Measurements from ENCODE around the gene MYDGF. TPM values are rescaled to one million over a fixed set of nuclear protein-coding genes. Genes with fewer than 3 reads are reported as not detected.

Gene MYDGF
- total and polyA plus RNA-seq, 2 experiments from 2014 or later = 207 to 591 TPM

GRCh38 chr19:4635754-4636116 is 34.4 kb downstream of the MYDGF start:
- peak overlapping the region; percentile 64 for H3K9ac ChIP-seq
- no peak for TF ChIP-seq EZH2 (IDR thresholded peaks at IDR 0.05; ENCODE audit: insufficient read depth, poor library complexity, severe bottlenecking)
- no peak for TF ChIP-seq EZH2phosphoT487 (IDR thresholded peaks at IDR 0.05; ENCODE audit: insufficient read depth, low read depth)
- 23 to 28% methylated on average over 9 to 11 of the region's 13 CpGs for WGBS, 2 experiments (ENCODE audit: low coverage in 1 of 2, low lambda C conversion rate in 2 of 2, missing lambda C conversion rate in 2 of 2)

GRCh38 chr19:4633140-4633967 is 36.8 kb downstream of the MYDGF start:
- no peak overlapping the region for H3K27ac ChIP-seq
- no peaks in the 10 kb centered on the region for H3K9me3 ChIP-seq (ENCODE audit: low read depth)
- no peak for TF ChIP-seq EZH2 (IDR thresholded peaks at IDR 0.05; ENCODE audit: insufficient read depth, poor library complexity, severe bottlenecking)
- TF ChIP-seq EZH2phosphoT487 (IDR thresholded peaks at IDR 0.05; ENCODE audit: insufficient read depth, low read depth) = no peak
- no peaks in the 10 kb centered on the region for H3K79me2 ChIP-seq (ENCODE audit: insufficient read depth)
- in situ Hi-C loops (cut with MboI) = no loop called here
- peaks cover 16% of the 10 kb centered on the region for H3F3A ChIP-seq (ENCODE audit: insufficient read depth)
- H3K27me3 ChIP-seq (replicated peaks; ENCODE audit: insufficient read depth) = no peaks in the 10 kb centered on the region
- DNase-seq = peak; percentile 68
- WGBS, 2 experiments (ENCODE audit: low coverage in 1 of 2, low lambda C conversion rate in 2 of 2, missing lambda C conversion rate in 2 of 2) = 51 to 54% methylated on average over 10 to 14 of the region's 14 CpGs
- no peak overlapping the region for H3K9ac ChIP-seq
- H3K4me3 ChIP-seq = no peak overlapping the region
- no peaks in the 10 kb centered on the region for H4K20me1 ChIP-seq (ENCODE audit: insufficient read depth)
- H2AFZ ChIP-seq = no peak overlapping the region
- no peak overlapping the region for H3K4me2 ChIP-seq (ENCODE audit: unreplicated experiment)
- H3K36me3 ChIP-seq (ENCODE audit: low read depth) = no peaks in the 10 kb centered on the region
- no peaks in the 10 kb centered on the region for H3K9me2 ChIP-seq (ENCODE audit: insufficient read depth)
- H3K4me1 ChIP-seq (ENCODE audit: insufficient read depth) = peaks cover 11% of the 10 kb centered on the region

More at GRCh38 chr19:4635754-4636116, 34.4 kb downstream of the MYDGF start:
- no peak for DNase-seq
- in situ Hi-C loops (cut with MboI) = no loop called here
- H3K4me3 ChIP-seq = peak overlapping the region; percentile 73
- H3F3A ChIP-seq (ENCODE audit: insufficient read depth) = peaks cover 16% of the 10 kb centered on the region
- no peaks in the 10 kb centered on the region for H3K9me3 ChIP-seq (ENCODE audit: low read depth)
- peak overlapping the region; percentile 86 for H2AFZ ChIP-seq
- H3K4me1 ChIP-seq (ENCODE audit: insufficient read depth) = peaks cover 11% of the 10 kb centered on the region
- H3K9me2 ChIP-seq (ENCODE audit: insufficient read depth) = no peaks in the 10 kb centered on the region
- H3K36me3 ChIP-seq (ENCODE audit: low read depth) = no peaks in the 10 kb centered on the region
- peak overlapping the region; percentile 89 for H3K4me2 ChIP-seq (ENCODE audit: unreplicated experiment)
- H4K20me1 ChIP-seq (ENCODE audit: insufficient read depth) = no peaks in the 10 kb centered on the region
- no peaks in the 10 kb centered on the region for H3K27me3 ChIP-seq (replicated peaks; ENCODE audit: insufficient read depth)
- no peak overlapping the region for H3K27ac ChIP-seq
- H3K79me2 ChIP-seq (ENCODE audit: insufficient read depth) = no peaks in the 10 kb centered on the region

GRCh38 chr19:4624733-4625362 is 45.3 kb downstream of the MYDGF start:
- no peaks in the 10 kb centered on the region for H3K79me2 ChIP-seq (ENCODE audit: insufficient read depth)
- no peak overlapping the region for H3K4me3 ChIP-seq
- no peaks in the 10 kb centered on the region for H3K36me3 ChIP-seq (ENCODE audit: low read depth)
- no peaks in the 10 kb centered on the region for H3F3A ChIP-seq (ENCODE audit: insufficient read depth)
- H3K4me2 ChIP-seq (ENCODE audit: unreplicated experiment) = no peak overlapping the region
- H2AFZ ChIP-seq = no peak overlapping the region
- in situ Hi-C loops (cut with MboI) = no loop called here
- no peak overlapping the region for H3K9ac ChIP-seq
- TF ChIP-seq EZH2phosphoT487 (IDR thresholded peaks at IDR 0.05; ENCODE audit: insufficient read depth, low read depth) (no peak), EZH2 (IDR thresholded peaks at IDR 0.05; ENCODE audit: insufficient read depth, poor library complexity, severe bottlenecking) (no peak)
- H4K20me1 ChIP-seq (ENCODE audit: insufficient read depth) = no peaks in the 10 kb centered on the region
- peaks cover 28% of the 10 kb centered on the region for H3K27me3 ChIP-seq (replicated peaks; ENCODE audit: insufficient read depth)
- H3K27ac ChIP-seq = no peak overlapping the region
- no peaks in the 10 kb centered on the region for H3K9me2 ChIP-seq (ENCODE audit: insufficient read depth)
- 64 to 65% methylated on average over 6 of the region's 6 CpGs for WGBS, 2 experiments (ENCODE audit: low coverage in 1 of 2, low lambda C conversion rate in 2 of 2, missing lambda C conversion rate in 2 of 2)
- no peaks in the 10 kb centered on the region for H3K4me1 ChIP-seq (ENCODE audit: insufficient read depth)
- no peak for DNase-seq
- H3K9me3 ChIP-seq (ENCODE audit: low read depth) = no peaks in the 10 kb centered on the region

GRCh38 chr19:4624301-4624700 is 45.8 kb downstream of the MYDGF start:
- no peak overlapping the region for H3K4me2 ChIP-seq (ENCODE audit: unreplicated experiment)
- no peak overlapping the region for H3K9ac ChIP-seq
- no peaks in the 10 kb centered on the region for H4K20me1 ChIP-seq (ENCODE audit: insufficient read depth)
- H3K9me3 ChIP-seq (ENCODE audit: low read depth) = no peaks in the 10 kb centered on the region
- DNase-seq = no peak
- H3K4me3 ChIP-seq = no peak overlapping the region
- H3K27me3 ChIP-seq (replicated peaks; ENCODE audit: insufficient read depth) = peaks cover 28% of the 10 kb centered on the region
- no peaks in the 10 kb centered on the region for H3K79me2 ChIP-seq (ENCODE audit: insufficient read depth)
- TF ChIP-seq EZH2 (IDR thresholded peaks at IDR 0.05; ENCODE audit: insufficient read depth, poor library complexity, severe bottlenecking) = no peak
- TF ChIP-seq EZH2phosphoT487 (IDR thresholded peaks at IDR 0.05; ENCODE audit: insufficient read depth, low read depth) = no peak
- in situ Hi-C loops (cut with MboI) = no loop called here
- H3K36me3 ChIP-seq (ENCODE audit: low read depth) = no peaks in the 10 kb centered on the region
- WGBS, 2 experiments (ENCODE audit: low coverage in 1 of 2, low lambda C conversion rate in 2 of 2, missing lambda C conversion rate in 2 of 2) = 44 to 50% methylated on average over 5 of the region's 5 CpGs
- H3K4me1 ChIP-seq (ENCODE audit: insufficient read depth) = no peaks in the 10 kb centered on the region
- no peaks in the 10 kb centered on the region for H3K9me2 ChIP-seq (ENCODE audit: insufficient read depth)
- no peak overlapping the region for H3K27ac ChIP-seq
- H3F3A ChIP-seq (ENCODE audit: insufficient read depth) = no peaks in the 10 kb centered on the region
- no peak overlapping the region for H2AFZ ChIP-seq
